Nephron (organoid): Measurements from ENCODE around the gene KRTAP10-3.
A peak's percentile ranks its signal among the peaks of the same experiment; 100 is the strongest.

Source experiments
- H3K27ac Mint-ChIP-seq, 3 experiments: 2 replicates each; pipeline ENCODE4 v1.8.0; 2020; ENCODE audit warnings: mixed read lengths in 3 of 3, mild to moderate bottlenecking in 2 of 3, moderate library complexity in 1 of 3
- H3K27me3 Mint-ChIP-seq: 2 replicates; pipeline ENCODE4 v1.8.0; 2021; ENCODE audit warnings: low read depth, mild to moderate bottlenecking, moderate library complexity, mixed read lengths
- H3K36me3 Mint-ChIP-seq: 2 replicates; pipeline ENCODE4 v1.8.0; 2020; ENCODE audit warnings: low read depth, mixed read lengths
- H3K4me1 Mint-ChIP-seq: 2 replicates; pipeline ENCODE4 v1.8.0; 2020; ENCODE audit warnings: mixed read lengths
- H3K4me3 Mint-ChIP-seq, 3 experiments: 2 replicates each; pipeline ENCODE4 v1.8.0; 2020; ENCODE audit warnings: mild to moderate bottlenecking in 3 of 3, mixed read lengths in 3 of 3, moderate library complexity in 2 of 3
- H3K9me3 Mint-ChIP-seq: 2 replicates; pipeline ENCODE4 v1.8.0; 2020; ENCODE audit warnings: mixed read lengths
- CTCF ChIP-seq, 3 experiments: fragments of 200-600 bp; sonication (generic); IDR thresholded peaks; one replicate each; pipeline ENCODE4 v1.5.0; 2021; ENCODE audit warnings: antibody characterized with exemption in 3 of 3; ENCODE audit not compliant: unreplicated experiment in 3 of 3

Gene KRTAP10-3

GRCh38 chr21:44511219-44511937, 47.2 kb downstream of the KRTAP10-3 start:
- no peak overlapping the region for H3K4me3 Mint-ChIP-seq
- no peak overlapping the region for H3K27ac Mint-ChIP-seq
- peaks cover 11% of the 10 kb centered on the region for H3K27me3 Mint-ChIP-seq
- H3K4me1 Mint-ChIP-seq, result no peaks in the 10 kb centered on the region
- no peaks in the 10 kb centered on the region for H3K9me3 Mint-ChIP-seq
- TF ChIP-seq CTCF (IDR thresholded peaks at IDR 0.05; ENCODE audit: unreplicated experiment in 3 of 3), result no peak
- H3K36me3 Mint-ChIP-seq, result no peaks in the 10 kb centered on the region

- peak overlapping the region in 1 of 3 experiments; percentile 17 for H3K4me3 Mint-ChIP-seq
- H3K9me3 Mint-ChIP-seq, result no peaks in the 10 kb centered on the region
- no peaks in the 10 kb centered on the region for H3K36me3 Mint-ChIP-seq
- no peaks in the 10 kb centered on the region for H3K4me1 Mint-ChIP-seq
- H3K27me3 Mint-ChIP-seq, result peaks cover 11% of the 10 kb centered on the region
- no peak overlapping the region for H3K27ac Mint-ChIP-seq
- peak; percentile 83 to 94 (median 85) for TF ChIP-seq CTCF (IDR thresholded peaks at IDR 0.05; ENCODE audit: unreplicated experiment in 3 of 3)
Observed at GRCh38 chr21:44510508-44511218, 47.9 kb downstream of the KRTAP10-3 start.

GRCh38 chr21:44510109-44510507, 48.5 kb downstream of the KRTAP10-3 start:
- Mint-ChIP-seq H3K27me3 (peaks cover 11% of the 10 kb centered on the region), H3K27ac (no peak overlapping the region), H3K36me3 (no peaks in the 10 kb centered on the region), H3K9me3 (no peaks in the 10 kb centered on the region), H3K4me1 (no peaks in the 10 kb centered on the region), H3K4me3 (no peak overlapping the region)
- TF ChIP-seq CTCF (IDR thresholded peaks at IDR 0.05; ENCODE audit: unreplicated experiment in 3 of 3), result no peak

GRCh38 chr21:44509539-44509938, 49.1 kb downstream of the KRTAP10-3 start:
- H3K9me3 Mint-ChIP-seq, result no peaks in the 10 kb centered on the region
- H3K4me3 Mint-ChIP-seq, result no peak overlapping the region
- peaks cover 11% of the 10 kb centered on the region for H3K27me3 Mint-ChIP-seq
- TF ChIP-seq CTCF (IDR thresholded peaks at IDR 0.05; ENCODE audit: unreplicated experiment in 3 of 3), result no peak
- H3K4me1 Mint-ChIP-seq, result no peaks in the 10 kb centered on the region
- no peak overlapping the region for H3K27ac Mint-ChIP-seq
- no peaks in the 10 kb centered on the region for H3K36me3 Mint-ChIP-seq

- no peak for TF ChIP-seq CTCF (IDR thresholded peaks at IDR 0.05; ENCODE audit: unreplicated experiment in 3 of 3)
- no peaks in the 10 kb centered on the region for H3K4me1 Mint-ChIP-seq
- H3K27ac Mint-ChIP-seq, result no peak overlapping the region
- no peak overlapping the region for H3K4me3 Mint-ChIP-seq
- H3K9me3 Mint-ChIP-seq, result no peaks in the 10 kb centered on the region
- peaks cover 11% of the 10 kb centered on the region for H3K27me3 Mint-ChIP-seq
- H3K36me3 Mint-ChIP-seq, result no peaks in the 10 kb centered on the region
Observed at GRCh38 chr21:44508711-44509445, 49.7 kb downstream of the KRTAP10-3 start.
